HG02588 (cell line): ENCODE results near the gene REXO4.

Source experiments
- ATAC-seq: cut with Tn5 transposase; IDR thresholded peaks from one replicate; pipeline ENCODE4 v1.9.1; 2021; ENCODE audit warnings: mild to moderate bottlenecking, moderate library complexity; ENCODE audit not compliant: unreplicated experiment

REXO4 gene, protein sequence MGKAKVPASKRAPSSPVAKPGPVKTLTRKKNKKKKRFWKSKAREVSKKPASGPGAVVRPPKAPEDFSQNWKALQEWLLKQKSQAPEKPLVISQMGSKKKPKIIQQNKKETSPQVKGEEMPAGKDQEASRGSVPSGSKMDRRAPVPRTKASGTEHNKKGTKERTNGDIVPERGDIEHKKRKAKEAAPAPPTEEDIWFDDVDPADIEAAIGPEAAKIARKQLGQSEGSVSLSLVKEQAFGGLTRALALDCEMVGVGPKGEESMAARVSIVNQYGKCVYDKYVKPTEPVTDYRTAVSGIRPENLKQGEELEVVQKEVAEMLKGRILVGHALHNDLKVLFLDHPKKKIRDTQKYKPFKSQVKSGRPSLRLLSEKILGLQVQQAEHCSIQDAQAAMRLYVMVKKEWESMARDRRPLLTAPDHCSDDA

DNA sequence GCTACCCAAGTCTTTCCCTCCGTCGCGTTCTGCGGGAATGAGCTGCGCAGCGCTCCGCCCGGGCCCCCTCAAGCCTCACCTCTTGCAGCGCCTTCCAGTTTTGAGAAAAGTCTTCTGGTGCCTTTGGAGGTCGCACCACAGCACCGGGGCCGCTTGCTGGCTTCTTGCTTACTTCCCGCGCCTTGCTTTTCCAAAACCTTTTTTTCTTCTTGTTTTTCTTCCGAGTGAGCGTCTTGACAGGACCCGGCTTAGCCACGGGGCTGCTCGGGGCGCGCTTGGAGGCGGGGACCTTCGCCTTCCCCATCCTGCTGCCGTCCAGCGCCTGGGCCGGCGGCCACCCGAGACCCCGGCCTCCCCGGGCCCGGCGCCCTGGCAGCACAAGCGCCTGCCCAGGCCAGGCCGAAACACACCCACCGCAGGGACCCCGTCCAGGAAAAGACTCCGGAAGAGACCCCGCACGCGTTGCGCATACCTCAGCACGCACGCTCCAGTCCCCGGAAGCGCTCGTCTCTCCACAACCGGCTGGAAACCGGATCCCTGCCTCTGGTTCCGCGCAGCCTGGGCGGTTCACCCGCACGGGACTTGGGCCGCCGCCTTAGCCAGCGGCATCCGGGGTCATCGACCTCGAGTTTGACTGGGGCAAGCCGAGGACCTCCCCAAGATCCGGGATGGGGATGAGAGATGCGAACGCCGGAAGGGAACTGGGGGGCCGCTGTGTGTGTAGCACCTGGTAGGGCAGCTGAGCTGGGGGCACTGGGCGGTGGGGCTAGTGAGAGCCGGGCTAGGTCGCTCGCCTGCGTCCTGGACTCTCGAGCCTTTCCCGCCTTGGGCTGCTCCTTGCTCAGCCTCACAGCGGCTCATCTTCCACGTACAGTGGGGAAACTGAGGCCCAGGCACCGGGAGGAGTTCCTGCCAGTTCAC lies at the start of gene REXO4:
REXO4 (minus strand) TSS at position 470 of the 921 bp plus-strand sequence; CDS start at position 304, 166 bp downstream.
- ATAC-seq: peak; percentile 67

DNA sequence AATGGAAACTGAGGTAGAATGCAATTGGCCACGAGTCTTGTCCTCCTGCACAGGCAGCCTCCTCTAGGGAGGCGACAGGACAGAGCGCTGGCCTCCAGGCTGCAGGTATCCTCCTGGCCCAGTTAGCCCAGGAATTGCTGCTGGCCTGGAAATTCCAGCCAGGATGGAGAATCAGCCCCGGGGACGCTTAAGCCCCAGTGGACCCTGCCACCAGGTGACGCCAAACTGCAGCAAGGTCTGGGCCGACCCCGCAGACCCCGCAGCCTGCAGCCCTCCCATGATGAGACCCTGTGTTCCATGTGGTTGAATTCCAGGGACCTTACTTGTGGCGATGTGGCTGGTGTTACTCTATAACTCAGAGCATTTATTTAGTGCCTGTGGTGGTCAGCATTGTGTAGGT lies 49.3 kb upstream of the REXO4 start:
- ATAC-seq: no peak

DNA sequence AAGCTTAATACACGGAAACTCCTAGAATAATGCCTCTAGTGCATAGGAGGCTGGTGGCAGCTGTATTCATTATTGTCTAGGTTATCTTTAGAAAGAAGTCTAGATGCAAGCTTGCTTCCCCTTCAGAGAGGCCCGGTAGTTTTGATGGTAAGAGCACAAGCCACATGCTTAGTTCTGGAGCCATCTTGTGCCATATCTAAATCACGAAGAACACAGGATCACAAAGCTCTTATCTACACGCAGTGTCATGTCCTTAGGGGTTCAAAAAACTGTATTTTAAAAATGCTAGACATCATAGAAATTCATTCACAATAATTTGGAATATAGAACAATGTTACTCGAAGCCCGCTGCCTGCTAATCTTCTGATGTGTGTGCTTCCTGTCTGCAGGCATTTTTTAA lies 48.2 kb upstream of the REXO4 start:
- no peak for ATAC-seq

DNA sequence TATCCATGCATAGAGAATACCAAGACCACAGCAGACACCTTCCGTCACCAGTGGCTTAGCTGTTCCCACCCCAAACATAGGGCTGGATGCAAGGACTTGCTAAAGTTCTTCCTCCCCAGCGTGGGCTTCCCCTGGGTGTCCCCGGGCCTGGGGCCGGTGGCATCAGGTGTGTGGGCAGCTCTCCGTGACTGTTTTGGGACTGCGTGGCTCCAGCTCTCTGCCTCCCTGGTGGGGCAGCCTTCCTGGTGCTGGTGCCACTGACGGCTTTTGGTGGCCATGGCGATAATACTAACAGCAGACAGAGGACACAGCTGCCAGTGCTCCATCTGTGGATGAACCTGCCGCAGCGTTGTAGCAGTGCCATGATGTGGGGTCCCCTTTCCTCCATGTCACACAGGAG lies 46.8 kb upstream of the REXO4 start:
- ATAC-seq: no peak

DNA sequence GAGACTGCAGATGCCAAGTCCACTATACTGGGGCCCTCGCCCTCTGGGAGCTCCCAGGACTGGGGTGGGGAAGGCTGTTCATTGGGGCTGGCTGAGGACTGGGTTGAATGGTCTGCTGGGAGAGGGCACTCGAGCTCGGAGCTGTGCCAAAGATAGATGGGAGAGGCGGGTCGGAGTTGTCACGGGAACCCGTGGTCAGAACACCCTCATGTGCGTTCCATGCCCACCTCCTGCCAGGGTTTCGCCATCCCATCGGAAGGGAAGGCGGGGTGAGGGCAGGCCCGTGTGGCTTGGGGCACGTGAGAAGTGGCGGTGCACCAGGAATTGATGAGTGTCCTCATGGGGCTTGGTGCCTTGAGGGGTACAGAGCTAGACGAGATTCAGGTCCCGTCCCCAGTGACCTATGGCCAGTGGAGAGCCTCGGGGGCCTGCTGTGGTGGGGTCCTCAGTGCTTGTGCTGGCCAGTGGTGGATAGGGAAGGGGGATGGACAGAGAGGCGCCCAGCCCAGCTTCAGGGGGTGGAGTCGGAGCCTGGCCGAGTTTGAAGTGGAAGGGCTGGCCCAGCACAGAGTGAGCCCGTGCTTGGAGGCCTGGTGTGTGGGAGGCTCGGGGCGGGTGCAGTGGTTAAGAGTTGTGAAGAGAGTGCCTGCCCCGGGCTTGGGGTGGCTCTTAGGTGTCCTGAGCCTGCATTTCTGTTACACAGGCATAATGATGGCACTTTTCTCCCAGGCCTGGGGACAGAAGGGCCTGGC lies 46.2 kb upstream of the REXO4 start:
- ATAC-seq: no peak

DNA sequence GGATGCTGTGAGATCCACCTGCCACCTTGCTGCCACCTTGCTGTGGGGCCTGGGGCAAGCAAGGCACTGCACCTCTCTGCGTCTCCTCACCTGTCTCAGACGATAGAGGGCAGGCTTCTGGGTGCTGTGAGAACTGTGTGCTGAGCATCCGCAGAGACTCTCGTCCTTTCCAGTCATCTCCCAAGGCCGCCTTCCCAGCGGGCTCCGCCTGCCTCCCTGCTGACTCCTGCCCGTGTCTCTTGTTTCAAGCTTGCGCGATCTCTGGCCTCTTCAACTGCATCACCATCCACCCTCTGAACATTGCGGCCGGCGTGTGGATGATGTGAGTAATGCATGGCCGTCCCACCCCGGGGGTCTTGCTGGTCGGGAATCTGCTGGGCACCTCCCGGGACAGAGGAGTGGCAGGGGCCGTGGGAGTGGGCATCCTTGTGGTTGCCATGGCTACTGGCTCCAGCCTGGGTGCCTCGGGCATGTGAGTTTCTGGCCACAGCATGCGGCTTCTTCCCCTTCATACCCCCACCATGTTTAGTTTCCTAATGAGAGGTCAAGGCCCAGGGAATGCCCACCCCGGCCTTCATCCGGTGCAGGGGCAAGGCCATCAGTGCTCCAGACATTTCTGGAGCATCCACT lies 45.5 kb upstream of the REXO4 start:
- ATAC-seq: no peak

DNA sequence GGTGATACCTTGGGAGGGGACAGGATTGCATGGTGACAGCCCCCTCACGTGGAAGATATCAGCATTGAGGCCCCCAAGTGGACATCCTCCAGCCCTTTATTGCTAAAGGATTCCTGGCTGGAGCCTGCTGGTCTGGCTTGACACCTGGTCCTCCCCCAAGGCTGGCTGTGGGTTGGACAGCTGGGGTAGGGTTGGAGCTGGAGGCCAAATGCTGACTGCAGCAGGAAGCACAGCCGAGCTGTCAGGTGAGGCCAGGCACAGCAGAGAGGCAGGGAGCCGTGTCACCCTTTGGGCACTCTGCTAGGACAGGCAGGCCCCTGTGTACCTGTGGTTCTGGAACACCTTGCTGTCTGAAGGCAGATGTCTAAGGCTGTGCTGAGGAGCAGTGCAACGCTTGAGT lies 44.2 kb upstream of the REXO4 start:
- no peak for ATAC-seq

DNA sequence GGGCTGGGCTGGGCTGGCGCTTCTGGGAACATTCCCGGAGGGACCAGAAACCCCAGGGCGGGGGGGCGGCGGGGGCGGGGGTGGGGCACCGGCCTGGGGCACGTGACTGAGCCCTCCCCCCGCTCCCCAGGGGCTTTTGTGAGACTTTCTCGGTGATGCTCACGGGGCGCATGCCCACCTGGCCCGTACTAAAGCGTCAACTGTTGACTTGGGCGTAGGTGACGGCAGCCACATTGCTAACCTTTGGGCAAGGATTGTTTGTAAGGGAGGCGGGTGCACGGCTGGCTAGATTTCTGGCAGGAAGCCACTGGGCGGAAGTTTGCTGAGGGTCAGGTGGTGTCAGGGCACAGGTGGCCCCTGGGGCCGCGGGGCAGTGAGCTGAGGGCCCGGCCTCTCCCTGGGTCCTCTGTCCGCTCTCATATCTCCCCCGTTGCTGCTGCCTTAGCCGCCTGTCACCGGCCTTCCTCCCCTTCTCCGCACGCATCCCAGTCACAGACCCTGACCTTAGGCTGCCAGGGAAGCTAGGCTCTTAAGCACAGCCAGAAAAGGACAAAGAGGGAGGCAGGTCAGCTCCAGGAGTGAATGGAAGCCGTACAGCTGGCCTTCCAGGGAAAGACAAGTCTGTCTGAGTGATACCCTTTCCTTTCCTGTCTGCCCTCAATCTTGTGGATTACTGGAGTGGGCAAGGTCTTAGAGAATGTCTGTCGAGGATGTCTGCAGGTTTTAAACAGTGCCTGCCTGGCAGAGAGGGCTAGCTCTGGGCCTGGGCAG lies 42.8 kb upstream of the REXO4 start:
- ATAC-seq: peak; percentile 17

DNA sequence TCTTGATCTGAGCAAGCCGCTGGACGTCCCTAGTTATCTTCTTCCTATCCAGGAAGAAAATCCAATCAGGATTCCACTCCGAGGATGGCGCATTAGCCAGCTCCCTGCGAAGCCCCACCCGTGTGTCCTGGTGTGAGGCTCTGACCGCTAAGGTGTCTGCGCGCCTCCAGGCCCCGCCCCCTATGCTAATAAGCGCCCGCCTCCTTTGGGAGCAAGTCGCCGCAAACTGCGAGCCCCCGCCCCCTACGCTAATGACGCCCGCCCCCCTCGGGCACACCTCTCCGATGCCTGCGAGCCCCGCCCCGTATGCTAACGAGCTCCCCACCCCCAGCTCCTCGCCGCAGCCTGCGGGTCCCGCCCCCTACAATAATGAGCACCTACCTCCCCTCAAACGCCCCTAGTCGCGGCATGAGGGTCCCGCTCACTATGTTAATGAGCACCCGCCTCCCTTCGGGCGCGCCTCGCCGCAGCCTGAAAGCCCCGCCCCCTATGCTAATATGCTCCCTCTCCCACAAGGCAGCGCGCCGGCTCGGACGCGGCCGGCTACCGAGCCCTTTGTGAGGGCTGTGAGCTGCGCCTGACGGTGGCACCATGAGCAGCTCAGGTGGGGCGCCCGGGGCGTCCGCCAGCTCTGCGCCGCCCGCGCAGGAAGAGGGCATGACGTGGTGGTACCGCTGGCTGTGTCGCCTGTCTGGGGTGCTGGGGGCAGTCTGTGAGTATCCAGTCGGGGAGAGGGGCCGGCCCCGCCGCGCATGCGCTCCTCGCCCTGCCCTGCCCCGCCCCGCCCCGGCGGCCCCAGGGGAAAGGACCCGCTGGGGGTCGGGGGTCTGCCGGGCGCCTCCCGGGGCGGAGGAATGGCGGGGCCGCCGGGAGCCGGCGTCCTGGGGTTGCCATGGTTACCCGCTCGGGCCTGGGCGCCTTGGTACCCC lies 41.9 kb upstream of the REXO4 start, which contains the start of gene CACFD1:
CACFD1 (plus strand) TSS at position 503 of the 929 bp plus-strand sequence; CDS start at position 592, 89 bp downstream.
- ATAC-seq: peak; percentile 75

DNA sequence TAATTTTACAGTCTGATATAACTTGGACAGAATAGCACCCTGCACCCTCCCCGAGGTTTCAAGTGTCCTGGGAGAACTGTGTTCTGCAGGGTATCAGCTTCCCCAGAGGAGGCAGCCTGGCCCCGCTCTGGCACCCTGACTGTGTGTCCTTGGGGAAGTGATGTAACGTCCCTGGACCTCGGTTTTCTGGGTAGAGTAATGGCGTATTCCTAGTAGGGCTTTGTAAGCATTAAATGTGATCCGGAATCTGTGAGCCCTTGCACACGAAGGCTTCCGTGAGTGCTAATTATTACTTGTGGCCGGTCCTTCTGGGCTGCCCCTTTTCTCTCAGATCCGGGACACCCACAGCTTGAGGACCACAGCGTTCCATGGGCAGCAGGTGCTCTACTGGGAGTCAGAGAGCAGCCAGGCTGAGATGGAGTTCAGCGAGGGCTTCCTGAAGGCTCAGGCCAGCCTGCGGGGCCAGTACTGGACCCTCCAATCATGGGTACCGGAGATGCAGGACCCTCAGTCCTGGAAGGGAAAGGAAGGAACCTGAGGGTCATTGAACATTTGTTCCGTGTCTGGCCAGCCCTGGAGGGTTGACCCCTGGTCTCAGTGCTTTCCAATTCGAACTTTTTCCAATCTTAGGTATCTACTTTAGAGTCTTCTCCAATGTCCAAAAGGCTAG lies 41.0 kb upstream of the REXO4 start:
- ATAC-seq: no peak

DNA sequence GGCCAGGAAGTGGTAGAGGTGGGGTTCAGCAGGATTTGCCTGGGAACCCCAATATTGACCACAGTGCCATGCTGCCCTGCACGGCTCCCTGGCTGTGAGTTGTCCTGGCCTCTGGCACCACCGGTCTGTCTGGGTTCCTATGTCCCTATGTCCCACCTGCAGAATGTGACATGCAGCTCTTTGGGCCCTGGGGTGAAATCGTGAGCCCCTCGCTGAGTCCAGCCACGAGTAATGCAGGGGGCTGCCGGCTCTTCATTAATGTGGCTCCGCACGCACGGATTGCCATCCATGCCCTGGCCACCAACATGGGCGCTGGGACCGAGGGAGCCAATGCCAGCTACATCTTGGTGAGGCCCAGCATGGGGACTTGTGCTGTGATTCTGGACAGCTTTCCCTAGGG lies 39.9 kb upstream of the REXO4 start:
- no peak for ATAC-seq

DNA sequence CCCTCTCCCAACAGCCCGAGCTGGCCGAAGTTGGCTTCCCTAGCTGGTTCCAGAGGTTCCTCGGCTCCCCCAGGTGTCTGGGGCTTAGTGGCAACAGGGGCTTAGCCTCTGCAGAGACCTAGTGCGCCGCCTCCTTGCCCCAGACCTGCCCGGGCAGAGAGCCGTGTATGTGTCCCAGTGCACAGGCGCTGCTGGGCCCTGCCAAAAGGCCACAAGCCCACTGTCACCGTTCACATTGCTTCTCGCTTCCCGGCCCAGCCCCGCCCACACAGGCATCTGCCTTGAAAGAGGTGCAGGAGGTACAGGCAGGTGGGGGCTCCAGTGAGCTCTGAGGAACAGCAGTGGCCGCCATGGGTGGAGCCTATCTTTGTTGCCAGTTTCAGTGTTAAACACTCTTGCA lies 39.4 kb upstream of the REXO4 start:
- ATAC-seq: no peak

DNA sequence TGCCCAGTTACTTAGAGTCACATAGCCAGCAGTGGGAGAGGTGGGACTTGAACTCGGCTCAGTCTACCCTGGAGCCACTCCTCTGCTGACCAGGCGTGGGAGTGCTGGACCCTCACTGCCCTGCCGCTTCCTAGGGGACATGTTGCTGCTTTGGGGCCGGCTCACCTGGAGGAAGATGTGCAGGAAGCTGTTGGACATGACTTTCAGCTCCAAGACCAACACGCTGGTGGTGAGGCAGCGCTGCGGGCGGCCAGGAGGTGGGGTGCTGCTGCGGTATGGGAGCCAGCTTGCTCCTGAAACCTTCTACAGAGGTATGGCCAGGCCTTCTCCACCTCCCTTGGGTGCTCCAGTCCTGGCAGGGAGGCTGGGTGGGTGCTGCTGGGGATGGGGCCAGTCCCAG lies 38.6 kb upstream of the REXO4 start:
- no peak for ATAC-seq

DNA sequence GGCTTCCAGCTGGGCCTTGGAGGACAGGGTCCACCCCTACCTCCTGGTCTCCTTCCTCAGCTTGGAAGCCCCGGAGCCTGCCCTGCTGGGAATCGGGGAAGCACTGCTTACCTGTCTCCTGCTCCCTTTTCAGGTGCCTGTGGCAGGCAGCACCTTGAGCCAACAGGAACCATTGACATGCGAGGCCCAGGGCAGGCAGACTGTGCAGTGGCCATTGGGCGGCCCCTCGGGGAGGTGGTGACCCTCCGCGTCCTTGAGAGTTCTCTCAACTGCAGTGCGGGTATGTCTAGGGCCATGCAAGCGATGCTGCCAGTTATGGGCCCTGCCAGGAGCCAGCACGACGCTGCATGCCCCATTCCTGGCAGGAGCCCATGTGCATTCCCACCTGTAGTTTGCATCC lies 38.1 kb upstream of the REXO4 start:
- no peak for ATAC-seq

DNA sequence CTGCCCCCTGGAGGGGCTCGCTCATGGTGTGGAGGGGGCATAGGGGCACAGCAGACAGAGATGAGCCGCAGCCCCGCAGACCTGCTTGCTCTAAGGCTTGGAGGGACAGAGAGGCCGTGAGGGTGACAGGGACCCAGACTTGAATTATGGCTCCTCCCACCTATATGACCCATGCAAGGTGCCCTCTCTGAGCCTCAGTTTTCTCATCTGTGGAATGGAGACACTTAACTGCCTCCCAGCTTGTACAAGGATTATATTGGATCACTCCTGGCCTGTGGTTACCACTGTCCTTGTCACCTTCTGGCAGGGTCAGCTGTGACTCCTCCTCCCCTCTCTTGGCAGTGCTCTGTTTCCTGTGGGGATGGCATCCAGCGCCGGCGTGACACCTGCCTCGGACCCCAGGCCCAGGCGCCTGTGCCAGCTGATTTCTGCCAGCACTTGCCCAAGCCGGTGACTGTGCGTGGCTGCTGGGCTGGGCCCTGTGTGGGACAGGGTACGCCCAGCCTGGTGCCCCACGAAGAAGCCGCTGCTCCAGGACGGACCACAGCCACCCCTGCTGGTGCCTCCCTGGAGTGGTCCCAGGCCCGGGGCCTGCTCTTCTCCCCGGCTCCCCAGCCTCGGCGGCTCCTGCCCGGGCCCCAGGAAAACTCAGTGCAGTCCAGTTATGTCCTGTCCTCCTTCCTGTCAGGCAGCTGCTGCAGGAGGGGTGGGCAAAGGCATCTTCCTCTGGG lies 37.3 kb upstream of the REXO4 start:
- ATAC-seq: no peak

DNA sequence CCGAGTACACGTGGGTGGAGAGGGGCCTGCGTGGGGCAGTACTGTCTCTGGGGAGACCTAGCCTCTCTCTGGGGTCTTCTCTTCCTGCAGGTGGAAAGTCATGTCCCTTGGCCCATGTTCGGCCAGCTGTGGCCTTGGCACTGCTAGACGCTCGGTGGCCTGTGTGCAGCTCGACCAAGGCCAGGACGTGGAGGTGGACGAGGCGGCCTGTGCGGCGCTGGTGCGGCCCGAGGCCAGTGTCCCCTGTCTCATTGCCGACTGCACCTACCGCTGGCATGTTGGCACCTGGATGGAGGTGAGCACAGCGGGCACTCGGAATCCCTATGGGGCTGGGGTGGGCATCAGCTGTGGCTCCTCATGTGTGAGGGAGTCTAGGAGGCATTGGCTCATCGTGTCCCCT lies 36.5 kb upstream of the REXO4 start:
- no peak for ATAC-seq

DNA sequence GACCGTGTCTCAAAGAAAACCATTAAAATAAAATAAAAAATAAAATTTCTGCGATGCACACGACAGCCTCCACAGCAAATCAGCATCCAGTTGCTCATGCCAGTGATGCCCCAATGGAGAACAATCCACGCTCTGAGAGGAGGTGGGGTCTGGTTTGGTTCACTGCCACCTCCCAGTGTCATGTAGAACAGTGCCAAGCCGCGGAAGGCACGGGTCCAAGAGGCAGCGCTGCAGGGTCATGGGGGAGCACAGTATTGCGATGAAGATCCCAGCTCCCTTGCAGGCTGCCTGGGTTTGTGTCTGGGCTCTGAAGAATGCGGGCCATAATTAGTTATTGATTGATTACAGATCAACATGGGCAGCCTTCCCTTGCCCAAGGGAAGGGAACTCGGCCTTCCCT lies 35.8 kb upstream of the REXO4 start:
- ATAC-seq: no peak

DNA sequence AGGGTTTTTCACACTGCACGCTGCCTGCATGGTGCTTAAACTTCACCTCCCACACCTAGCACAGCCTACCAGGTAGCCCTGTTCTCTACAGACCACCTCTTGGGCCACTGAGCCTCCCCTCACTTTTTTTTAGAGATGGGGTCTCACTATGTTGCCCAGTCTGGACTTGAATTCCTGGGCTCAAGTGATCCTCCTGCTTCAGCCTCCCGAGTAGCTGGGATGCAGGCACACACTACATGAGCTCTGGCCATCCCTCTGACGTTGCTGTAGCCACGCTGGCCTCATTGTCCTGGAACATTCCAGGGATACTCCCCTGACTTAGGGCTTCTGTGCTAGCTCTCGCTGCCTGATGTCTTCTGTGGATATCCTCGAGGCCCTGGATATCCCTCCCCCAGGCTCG lies 34.8 kb upstream of the REXO4 start:
- no peak for ATAC-seq
